GM06990 (cell line): ENCODE measurements around the gene GRHPR.
"Not testable (repeated sequence)": the region's sequence is repeated elsewhere in the genome, so short reads cannot be mapped to it uniquely, and the experiment has no call there.

Experiments used
- DNase-seq: peaks from one replicate; pipeline ENCODE4 v3.0.0-alpha.2; 2011; ENCODE audit not compliant: insufficient read length; ENCODE audit errors: extremely low read depth
- H3K27me3 ChIP-seq: replicated peaks from 2 replicates; pipeline ENCODE4 v1.6.0; 2011; ENCODE audit warnings: low read length; ENCODE audit not compliant: control insufficient read depth, insufficient read depth
- H3K36me3 ChIP-seq: 2 replicates; pipeline ENCODE4 v1.5.1; 2011; ENCODE audit warnings: low read length; ENCODE audit not compliant: control insufficient read depth, insufficient read depth
- H3K4me3 ChIP-seq: replicated peaks from 2 replicates; pipeline ENCODE4 v1.5.1; 2011; ENCODE audit warnings: low read depth, mild to moderate bottlenecking, control low read depth, low read length
- CTCF ChIP-seq: IDR thresholded peaks from 2 replicates; pipeline ENCODE4 v1.5.1; 2011; ENCODE audit warnings: low read length, control low read depth, mild to moderate bottlenecking, inconsistent platforms; ENCODE audit not compliant: insufficient read depth, poor library complexity, severe bottlenecking

The GRHPR gene

GRCh38 chr9:37465249-37466036, 42.9 kb downstream of the GRHPR start, which contains the start of gene ZBTB5:
ZBTB5 (minus strand) TSS chr9:37465450; CDS start chr9:37442551, 22,899 bp downstream.
- Histone ChIP-seq H3K36me3 (no peaks in the 10 kb centered on the region; the same call in 1 of the 2 replicates), H3K27me3 (no peaks in the 10 kb centered on the region), H3K4me3 (peak within 1 kb of the TSS; percentile 98)
- no peak for TF ChIP-seq CTCF
- DNase-seq = peak; percentile 97

GRCh38 chr9:37466037-37466709, 43.7 kb downstream of the GRHPR start:
- DNase-seq = no peak
- Histone ChIP-seq H3K27me3 (no peaks in the 10 kb centered on the region), H3K36me3 (no peaks in the 10 kb centered on the region), H3K4me3 (peak overlapping the region; percentile 82)
- TF ChIP-seq CTCF = no peak

- not testable (repeated sequence) for DNase-seq, H3K36me3 ChIP-seq, H3K4me3 ChIP-seq, H3K27me3 ChIP-seq
Observed at GRCh38 chr9:37467530-37467929, 45.0 kb downstream of the GRHPR start.

- Histone ChIP-seq H3K36me3 (no peaks in the 10 kb centered on the region), H3K27me3 (no peaks in the 10 kb centered on the region), H3K4me3 (no peak overlapping the region)
- TF ChIP-seq CTCF = no peak
- DNase-seq = no peak
Observed at GRCh38 chr9:37468620-37469019, 46.1 kb downstream of the GRHPR start.

GRCh38 chr9:37471942-37472684, 49.6 kb downstream of the GRHPR start:
- H3K27me3 ChIP-seq = no peaks in the 10 kb centered on the region
- H3K4me3 ChIP-seq = no peak overlapping the region
- no peaks in the 10 kb centered on the region for H3K36me3 ChIP-seq
- no peak for DNase-seq
- TF ChIP-seq CTCF = no peak

GRCh38 chr9:37473982-37474381, 51.5 kb downstream of the GRHPR start:
- not testable (repeated sequence) for H3K4me3 ChIP-seq, DNase-seq, H3K36me3 ChIP-seq, H3K27me3 ChIP-seq
